GM23338 (cell line): ENCODE data around the gene ARHGEF28.

Source experiments
- EZH2 ChIP-seq: fragments of 200-600 bp; sonication (generic); IDR thresholded peaks from one replicate; pipeline ENCODE4 v1.8.0; 2017; ENCODE audit warnings: antibody characterized with exemption, mild to moderate bottlenecking, low read depth; ENCODE audit not compliant: unreplicated experiment
- EZH2phosphoT487 ChIP-seq: fragments of 200-600 bp; sonication (generic); IDR thresholded peaks from one replicate; pipeline ENCODE4 v1.8.1; 2018; ENCODE audit warnings: antibody characterized with exemption; ENCODE audit not compliant: unreplicated experiment
- ZNF331 ChIP-seq: fragments of 250-450 bp; sonication (Bioruptor Pico); IDR thresholded peaks from 2 replicates; pipeline ENCODE4 v1.5.0; 2020; ENCODE audit warnings: low read depth, mild to moderate bottlenecking, moderate library complexity
- TF ChIP-seq, protein P1 (sequence below), 2 experiments: fragments of 200-600 bp in 1 of 2; sonication (generic) in 1 of 2; conservative IDR thresholded peaks; 2 replicates each; pipeline versions ENCODE4 v1.5.1 to v1.6.1; 2016 to 2017; ENCODE audit warnings: antibody characterized with exemption in 2 of 2, low read depth in 2 of 2, mild to moderate bottlenecking in 2 of 2, moderate library complexity in 1 of 2
- TF ChIP-seq, protein P2 (sequence below): IDR thresholded peaks from one replicate; pipeline ENCODE4 v1.6.1; 2018; ENCODE audit warnings: antibody characterized with exemption; ENCODE audit not compliant: unreplicated experiment
- TF ChIP-seq, protein P3 (sequence below): IDR thresholded peaks from 2 replicates; pipeline ENCODE4 v1.6.1; 2016; ENCODE audit warnings: antibody characterized with exemption

DNA sequence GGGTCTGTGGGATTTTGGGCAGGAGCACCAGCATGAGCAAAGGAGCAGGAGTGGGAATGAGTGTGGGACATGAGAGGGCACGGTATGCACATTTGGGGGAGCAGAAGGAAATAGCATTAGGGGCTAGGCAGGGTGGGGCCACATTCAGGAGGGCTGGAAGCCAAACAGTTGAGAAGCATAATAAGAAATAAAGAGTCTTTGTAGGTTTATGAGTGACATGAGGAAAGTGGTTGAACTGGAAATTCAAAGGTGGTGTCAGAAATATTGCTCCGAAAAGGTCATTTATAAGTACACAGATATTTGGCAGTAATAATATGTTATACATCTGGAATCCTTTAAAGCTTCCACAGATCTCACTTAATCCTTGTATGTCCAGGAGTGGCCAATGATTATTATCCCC is 26.4 kb downstream of the ARHGEF28 start:
- TF ChIP-seq EZH2, result no peak
- TF ChIP-seq, protein P1, sequence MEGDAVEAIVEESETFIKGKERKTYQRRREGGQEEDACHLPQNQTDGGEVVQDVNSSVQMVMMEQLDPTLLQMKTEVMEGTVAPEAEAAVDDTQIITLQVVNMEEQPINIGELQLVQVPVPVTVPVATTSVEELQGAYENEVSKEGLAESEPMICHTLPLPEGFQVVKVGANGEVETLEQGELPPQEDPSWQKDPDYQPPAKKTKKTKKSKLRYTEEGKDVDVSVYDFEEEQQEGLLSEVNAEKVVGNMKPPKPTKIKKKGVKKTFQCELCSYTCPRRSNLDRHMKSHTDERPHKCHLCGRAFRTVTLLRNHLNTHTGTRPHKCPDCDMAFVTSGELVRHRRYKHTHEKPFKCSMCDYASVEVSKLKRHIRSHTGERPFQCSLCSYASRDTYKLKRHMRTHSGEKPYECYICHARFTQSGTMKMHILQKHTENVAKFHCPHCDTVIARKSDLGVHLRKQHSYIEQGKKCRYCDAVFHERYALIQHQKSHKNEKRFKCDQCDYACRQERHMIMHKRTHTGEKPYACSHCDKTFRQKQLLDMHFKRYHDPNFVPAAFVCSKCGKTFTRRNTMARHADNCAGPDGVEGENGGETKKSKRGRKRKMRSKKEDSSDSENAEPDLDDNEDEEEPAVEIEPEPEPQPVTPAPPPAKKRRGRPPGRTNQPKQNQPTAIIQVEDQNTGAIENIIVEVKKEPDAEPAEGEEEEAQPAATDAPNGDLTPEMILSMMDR (conservative IDR thresholded peaks at IDR 0.05; ENCODE audit: low read depth in 2 of 2), result no peak
- TF ChIP-seq ZNF331 (CRISPR knock-in tag), result no peak
- TF ChIP-seq, protein P2, sequence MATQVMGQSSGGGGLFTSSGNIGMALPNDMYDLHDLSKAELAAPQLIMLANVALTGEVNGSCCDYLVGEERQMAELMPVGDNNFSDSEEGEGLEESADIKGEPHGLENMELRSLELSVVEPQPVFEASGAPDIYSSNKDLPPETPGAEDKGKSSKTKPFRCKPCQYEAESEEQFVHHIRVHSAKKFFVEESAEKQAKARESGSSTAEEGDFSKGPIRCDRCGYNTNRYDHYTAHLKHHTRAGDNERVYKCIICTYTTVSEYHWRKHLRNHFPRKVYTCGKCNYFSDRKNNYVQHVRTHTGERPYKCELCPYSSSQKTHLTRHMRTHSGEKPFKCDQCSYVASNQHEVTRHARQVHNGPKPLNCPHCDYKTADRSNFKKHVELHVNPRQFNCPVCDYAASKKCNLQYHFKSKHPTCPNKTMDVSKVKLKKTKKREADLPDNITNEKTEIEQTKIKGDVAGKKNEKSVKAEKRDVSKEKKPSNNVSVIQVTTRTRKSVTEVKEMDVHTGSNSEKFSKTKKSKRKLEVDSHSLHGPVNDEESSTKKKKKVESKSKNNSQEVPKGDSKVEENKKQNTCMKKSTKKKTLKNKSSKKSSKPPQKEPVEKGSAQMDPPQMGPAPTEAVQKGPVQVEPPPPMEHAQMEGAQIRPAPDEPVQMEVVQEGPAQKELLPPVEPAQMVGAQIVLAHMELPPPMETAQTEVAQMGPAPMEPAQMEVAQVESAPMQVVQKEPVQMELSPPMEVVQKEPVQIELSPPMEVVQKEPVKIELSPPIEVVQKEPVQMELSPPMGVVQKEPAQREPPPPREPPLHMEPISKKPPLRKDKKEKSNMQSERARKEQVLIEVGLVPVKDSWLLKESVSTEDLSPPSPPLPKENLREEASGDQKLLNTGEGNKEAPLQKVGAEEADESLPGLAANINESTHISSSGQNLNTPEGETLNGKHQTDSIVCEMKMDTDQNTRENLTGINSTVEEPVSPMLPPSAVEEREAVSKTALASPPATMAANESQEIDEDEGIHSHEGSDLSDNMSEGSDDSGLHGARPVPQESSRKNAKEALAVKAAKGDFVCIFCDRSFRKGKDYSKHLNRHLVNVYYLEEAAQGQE, result no peak
- TF ChIP-seq, protein P3, sequence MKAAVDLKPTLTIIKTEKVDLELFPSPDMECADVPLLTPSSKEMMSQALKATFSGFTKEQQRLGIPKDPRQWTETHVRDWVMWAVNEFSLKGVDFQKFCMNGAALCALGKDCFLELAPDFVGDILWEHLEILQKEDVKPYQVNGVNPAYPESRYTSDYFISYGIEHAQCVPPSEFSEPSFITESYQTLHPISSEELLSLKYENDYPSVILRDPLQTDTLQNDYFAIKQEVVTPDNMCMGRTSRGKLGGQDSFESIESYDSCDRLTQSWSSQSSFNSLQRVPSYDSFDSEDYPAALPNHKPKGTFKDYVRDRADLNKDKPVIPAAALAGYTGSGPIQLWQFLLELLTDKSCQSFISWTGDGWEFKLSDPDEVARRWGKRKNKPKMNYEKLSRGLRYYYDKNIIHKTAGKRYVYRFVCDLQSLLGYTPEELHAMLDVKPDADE, result no peak
- no peak for TF ChIP-seq EZH2phosphoT487
